Measurements from ENCODE around the gene NAXE.
A peak's percentile ranks its signal among the peaks of the same experiment; 100 is the strongest.
"Not testable (repeated sequence)": the region's sequence is repeated elsewhere in the genome, so short reads cannot be mapped to it uniquely, and the experiment has no call there.

NAXE gene

GRCh38 chr1:156593661-156593989, 2.0 kb downstream of the NAXE start:
- DNase-seq (ENCODE audit: low read depth), result no peak

GRCh38 chr1:156594190-156594589, 2.6 kb downstream of the NAXE start:
- DNase-seq (ENCODE audit: low read depth), result no peak

- DNase-seq (ENCODE audit: low read depth), result no peak
Observed at GRCh38 chr1:156595016-156595415, 3.4 kb downstream of the NAXE start.

- DNase-seq (ENCODE audit: low read depth), result no peak
Observed at GRCh38 chr1:156596426-156596825, 4.8 kb downstream of the NAXE start.

- DNase-seq (ENCODE audit: low read depth), result no peak
Observed at GRCh38 chr1:156598125-156598524, 6.5 kb downstream of the NAXE start.

GRCh38 chr1:156598731-156599432, 7.3 kb downstream of the NAXE start:
- DNase-seq (ENCODE audit: low read depth), result no peak

GRCh38 chr1:156599811-156600210, 8.2 kb downstream of the NAXE start:
- no peak for DNase-seq (ENCODE audit: low read depth)

- DNase-seq (ENCODE audit: low read depth), result no peak
Observed at GRCh38 chr1:156600733-156601121, 9.2 kb downstream of the NAXE start.

- DNase-seq (ENCODE audit: low read depth), result peak; percentile 38
Observed at GRCh38 chr1:156601122-156601830, 9.7 kb downstream of the NAXE start, which contains the start of gene GPATCH4. Gene GPATCH4 (minus strand): TSS chr1:156601479.

GRCh38 chr1:156601892-156602291, 10.3 kb downstream of the NAXE start:
- DNase-seq (ENCODE audit: low read depth), result no peak

GRCh38 chr1:156602557-156602993, 11.0 kb downstream of the NAXE start:
- no peak for DNase-seq (ENCODE audit: low read depth)

- DNase-seq (ENCODE audit: low read depth), result not testable (repeated sequence)
Observed at GRCh38 chr1:156607344-156607743, 15.8 kb downstream of the NAXE start.

- DNase-seq (ENCODE audit: low read depth), result no peak
Observed at GRCh38 chr1:156608036-156608674, 16.6 kb downstream of the NAXE start.

- DNase-seq (ENCODE audit: low read depth), result no peak
Observed at GRCh38 chr1:156608981-156609380, 17.4 kb downstream of the NAXE start.

GRCh38 chr1:156610072-156610471, 18.5 kb downstream of the NAXE start:
- DNase-seq (ENCODE audit: low read depth), result not testable (repeated sequence)

- DNase-seq (ENCODE audit: low read depth), result no peak
Observed at GRCh38 chr1:156612666-156613065, 21.1 kb downstream of the NAXE start.

GRCh38 chr1:156615946-156616345, 24.4 kb downstream of the NAXE start:
- DNase-seq (ENCODE audit: low read depth), result no peak

GRCh38 chr1:156616463-156616862, 24.9 kb downstream of the NAXE start:
- DNase-seq (ENCODE audit: low read depth), result no peak

GRCh38 chr1:156618853-156619581, 27.4 kb downstream of the NAXE start, which contains the start of gene HAPLN2:
Gene HAPLN2 (plus strand): TSS chr1:156619415. CDS start chr1:156623491, 4,076 bp downstream.
- no peak for DNase-seq (ENCODE audit: low read depth)

- DNase-seq (ENCODE audit: low read depth), result no peak
Observed at GRCh38 chr1:156619582-156619955, 28.0 kb downstream of the NAXE start.

- DNase-seq (ENCODE audit: low read depth), result no peak
Observed at GRCh38 chr1:156622581-156623297, 31.2 kb downstream of the NAXE start.
